ENCODE measurements around the gene RREB1.
"Not testable (repeated sequence)": the region's sequence is repeated elsewhere in the genome, so short reads cannot be mapped to it uniquely, and the experiment has no call there.

RREB1 gene

DNA sequence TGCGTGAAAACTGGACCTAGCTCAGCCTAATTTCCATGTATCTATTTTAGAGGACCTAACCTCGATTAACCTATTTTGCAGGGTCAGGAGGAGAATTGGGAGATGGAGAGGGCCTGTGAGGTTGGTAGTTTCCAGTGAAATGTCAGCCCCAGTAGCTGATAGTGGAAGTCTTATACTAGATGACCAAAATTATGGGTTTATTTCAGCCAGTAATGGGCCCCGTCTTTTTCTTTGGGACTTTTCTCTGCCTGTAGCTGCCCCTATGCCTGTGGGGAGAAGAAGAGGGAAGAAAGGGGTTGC lies 37.8 kb downstream of the RREB1 start:
- DNase-seq = no peak

DNA sequence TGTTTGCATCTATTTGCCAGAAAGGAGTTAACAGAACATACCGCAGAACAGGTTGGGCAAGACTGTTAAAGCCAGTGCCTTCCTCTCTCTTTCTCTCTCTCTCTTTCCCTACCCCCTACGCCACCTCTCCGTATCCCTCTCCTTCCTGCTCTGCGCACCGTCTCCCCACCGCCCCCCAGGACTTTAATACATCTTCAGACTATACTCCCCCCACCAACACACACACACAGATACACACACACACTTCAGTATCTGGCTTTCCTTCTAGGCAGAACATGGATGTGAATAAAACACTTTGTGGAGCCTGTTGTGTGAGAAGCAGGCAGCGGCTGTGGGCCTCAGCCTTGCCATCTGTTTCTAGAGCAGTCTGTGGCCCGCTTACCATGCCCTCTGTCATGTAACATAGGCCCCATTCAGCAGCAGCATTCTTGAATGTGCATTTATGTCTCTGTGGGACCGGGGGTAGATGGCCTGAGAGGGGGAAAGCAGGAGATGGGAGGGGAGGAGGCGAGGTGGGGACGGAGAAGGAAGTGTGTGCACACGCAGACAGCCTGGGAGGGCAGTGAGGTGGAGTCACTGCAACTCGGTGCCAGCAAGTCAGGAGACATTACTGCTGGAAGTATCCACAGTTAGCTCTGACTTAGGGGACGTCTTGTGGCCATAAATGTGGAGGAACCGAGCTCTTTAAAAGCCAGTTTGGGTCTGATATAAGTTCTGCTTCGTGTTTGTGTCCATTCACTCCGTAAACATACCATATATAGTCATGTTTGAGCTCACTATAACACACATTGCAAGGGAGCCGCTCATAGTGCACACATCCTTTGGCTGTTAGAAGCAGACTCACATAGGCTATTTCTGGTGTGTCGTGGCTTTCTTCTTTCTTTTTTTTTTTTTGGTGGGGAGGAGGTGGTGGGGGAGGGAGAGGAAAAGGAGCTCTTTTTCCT lies 38.4 kb downstream of the RREB1 start:
- no peak for DNase-seq

DNA sequence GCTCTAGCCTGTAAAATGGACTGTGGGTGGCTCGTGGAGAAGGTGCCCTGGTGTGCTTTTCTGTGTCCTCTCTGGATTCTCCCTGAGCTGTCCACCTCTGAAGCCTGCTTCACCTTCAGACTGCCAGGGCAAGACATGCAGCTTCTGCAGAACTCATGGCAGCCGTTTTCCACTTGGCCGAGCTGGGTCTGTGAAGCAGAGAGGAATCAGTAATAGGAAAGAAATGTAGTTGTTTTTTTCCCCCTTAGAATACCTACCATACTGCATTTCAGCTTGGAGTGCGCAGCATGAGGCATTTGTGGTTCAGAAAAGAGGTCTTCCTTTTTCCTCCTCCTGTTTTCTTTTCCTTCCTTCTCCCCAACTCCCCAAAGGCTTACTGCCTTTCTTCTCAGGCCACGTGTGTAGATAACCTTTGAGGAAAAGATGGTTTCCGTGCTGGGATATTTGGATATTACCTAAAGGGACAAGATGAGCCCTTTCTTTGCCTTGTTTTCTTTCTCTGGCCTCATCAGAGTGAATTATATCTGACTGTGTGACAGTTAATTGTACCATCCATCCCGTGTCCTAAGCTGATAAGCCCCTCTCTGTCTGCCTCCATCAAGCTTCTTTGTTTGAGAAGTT lies 39.4 kb downstream of the RREB1 start:
- no peak for DNase-seq

DNA sequence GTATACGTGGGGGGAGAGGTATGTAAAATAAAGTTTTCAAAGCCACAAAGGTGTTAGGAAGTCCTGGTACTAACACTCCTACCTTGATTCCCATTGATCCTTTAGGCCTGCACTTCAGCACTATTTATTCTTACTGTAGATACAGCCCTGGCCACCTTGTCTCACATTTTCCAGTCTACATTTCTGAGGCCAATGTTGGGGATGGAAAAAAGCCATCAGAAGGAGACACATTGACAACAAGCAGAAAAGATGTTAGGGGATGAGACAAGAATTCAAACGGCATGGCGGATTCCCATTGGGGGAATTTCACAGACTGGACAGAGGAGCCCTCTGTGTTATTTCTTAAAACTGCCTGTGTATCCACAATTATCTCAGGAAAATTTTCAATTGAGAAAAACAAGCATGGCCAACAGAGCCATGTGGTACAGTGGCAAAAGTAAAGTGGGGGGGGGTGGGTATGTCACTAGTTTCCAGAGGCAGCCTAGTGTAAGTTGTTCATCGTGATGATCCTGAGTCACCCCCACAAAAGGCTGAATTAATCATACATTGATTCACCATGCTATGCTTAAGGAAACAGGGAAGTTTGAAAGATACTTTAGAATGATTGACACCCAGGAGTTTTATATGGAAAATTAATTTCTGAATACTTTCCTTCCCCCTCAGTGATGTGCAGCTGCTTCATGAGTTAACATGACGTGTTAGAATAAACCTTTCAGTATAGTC lies 40.5 kb downstream of the RREB1 start:
- DNase-seq = no peak

DNA sequence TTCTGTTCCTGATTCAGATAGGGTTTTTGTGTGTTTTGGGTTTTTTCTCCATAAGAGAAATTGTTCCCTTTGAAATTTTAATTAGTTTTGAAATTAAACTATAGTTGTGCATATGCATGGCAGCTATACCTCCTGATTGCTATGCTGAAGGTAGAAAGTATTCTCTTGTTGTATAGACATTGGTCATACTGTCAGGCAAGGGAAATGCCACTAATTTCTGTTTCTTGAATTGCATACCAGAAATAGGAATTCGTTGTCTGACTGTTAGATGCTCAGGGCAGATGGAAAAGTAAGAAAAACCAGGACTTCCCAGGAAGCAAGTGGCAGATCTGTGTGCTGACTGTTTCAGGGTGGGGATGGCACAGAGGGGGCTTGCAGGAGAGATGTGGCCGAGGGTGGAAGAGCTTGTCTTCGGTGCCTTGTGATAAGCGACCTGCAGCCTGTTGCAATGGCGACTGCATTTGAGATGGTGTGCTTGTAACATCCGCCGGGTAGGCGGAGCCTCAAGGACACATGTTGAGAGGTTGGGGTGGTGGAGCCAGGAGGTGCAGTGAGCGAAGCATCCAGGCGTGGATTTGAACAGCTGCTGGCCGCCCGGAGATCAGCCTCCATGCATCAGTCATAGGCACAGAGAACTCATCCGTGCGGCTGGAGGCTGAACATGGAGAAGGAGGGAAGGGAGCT lies 42.8 kb downstream of the RREB1 start:
- DNase-seq = no peak

DNA sequence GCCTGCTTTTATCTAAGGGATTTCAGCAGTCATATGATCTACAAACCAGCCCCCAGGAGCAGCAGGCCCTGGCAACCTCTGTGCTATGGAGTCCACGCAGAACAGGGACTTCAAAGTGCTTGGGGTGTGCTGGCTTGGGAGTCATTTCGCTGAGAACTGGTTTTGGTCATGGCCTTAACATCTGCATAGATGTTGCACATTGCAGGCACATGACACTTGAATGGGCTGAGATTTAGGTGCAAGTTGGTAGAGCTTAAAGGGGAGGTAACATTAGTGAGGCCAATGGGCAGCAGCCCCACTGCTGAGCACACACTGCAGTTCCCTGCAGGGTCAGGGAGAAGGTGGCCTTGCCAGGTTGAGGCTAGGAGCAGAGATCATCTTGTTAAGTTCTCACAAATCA lies 43.6 kb downstream of the RREB1 start:
- DNase-seq = no peak

DNA sequence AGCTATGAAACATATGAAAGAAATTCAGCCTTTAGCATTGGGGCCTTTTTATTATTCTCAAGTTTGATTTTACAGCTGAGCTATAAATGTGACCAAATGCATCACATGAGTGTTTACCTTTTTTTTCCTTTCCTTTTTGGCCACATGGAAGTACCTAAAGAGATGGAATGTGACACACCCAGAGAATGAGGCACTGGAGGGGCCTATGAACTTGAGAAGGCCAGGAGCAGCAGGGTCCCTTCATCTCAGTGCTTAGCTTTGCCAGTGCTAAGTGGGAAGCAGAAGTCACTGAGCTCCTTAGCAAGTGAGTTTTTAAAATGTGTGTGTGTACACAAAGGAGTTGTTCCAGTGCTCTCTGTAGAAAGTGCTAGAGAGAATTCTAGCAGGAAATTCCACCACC lies 44.7 kb downstream of the RREB1 start:
- DNase-seq = no peak

DNA sequence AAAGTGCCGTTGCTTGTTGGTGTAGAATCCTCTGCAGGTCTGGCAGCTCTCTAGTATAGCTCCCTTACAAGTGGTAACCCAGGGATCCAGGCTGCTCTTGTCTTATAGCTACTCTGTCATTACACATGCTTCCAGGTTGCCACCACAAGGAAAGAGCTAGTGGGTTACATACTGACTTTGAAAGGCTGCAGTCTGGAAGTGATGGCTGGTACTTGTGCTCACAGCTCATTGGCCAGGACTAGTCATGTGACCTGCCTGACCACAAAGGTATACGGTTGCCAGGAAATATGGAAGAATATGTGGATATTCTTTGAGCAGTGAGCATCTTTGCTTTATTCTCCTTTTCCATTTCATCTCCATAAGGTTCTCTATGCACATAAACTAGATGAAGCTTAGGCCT lies 46.0 kb downstream of the RREB1 start:
- DNase-seq = no peak

DNA sequence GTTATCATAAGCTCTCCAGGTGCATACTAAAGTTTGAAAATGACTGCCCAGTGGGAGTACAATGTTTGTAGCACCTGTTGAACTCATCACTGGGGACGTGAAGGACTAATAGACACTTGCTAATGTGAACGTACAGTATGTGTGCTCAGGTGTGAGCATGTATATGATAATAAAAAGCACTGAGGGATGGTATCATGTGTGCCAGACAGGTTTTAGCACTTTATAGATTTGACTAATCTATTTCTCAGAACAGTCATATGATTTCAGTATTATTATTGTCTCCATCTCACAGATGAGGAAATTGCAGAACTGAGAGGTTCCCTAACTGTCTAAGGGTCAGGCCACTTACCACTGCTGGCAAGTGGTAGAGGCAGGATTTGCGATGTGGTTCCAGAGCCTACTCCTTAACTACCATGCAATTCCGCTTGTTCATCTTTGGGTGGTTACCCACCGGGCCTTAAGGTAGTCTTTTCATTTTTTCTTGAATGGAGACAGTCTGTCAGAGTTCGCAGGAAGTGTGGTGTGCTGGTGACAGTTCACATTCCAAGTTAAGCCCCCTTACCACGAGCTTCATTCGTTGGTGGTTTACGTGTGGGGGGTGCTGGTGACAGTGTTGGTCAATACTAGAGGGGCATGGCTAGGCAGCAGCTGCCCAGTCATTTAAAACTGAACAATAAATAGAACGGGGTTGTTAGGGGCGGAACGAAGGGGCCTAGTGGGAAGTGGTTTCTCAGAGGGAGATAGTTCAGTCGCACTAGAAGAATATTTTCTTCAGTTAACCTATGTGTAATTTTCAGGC lies 46.8 kb downstream of the RREB1 start:
- no peak for DNase-seq

DNA sequence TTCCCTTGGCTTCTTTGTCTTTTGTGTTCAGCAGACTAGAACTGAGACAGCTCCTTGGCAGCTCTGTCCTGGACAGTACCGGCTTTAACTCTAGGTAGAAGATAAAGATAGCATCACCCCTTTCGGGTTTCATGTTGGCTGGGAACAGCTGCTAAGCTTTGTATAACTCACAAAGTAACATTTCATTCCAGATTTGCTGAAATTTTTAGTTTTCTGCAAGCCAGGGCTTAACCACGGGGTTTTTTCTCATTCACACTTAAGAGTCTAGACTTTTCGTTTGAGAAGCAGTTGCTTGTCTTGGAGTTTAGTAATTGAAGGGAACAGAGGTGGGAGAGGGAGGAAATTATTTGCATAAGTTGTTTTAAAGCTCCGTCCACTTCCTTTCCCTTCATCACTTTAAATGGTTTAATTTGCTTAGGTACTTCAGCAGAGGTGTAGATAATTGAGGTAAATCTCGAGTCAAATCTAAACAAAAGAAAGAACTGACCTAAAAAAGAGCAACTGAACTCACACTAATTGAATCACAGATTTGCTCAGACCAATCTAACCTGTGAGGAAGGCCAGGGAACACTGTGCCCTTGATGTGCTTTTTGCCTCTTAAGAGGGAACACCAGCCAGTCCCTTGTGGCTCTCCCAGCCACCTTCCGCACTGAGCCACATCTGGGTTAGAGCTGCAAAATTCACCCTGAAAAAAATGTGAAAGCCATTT lies 48.3 kb downstream of the RREB1 start:
- no peak for DNase-seq

DNA sequence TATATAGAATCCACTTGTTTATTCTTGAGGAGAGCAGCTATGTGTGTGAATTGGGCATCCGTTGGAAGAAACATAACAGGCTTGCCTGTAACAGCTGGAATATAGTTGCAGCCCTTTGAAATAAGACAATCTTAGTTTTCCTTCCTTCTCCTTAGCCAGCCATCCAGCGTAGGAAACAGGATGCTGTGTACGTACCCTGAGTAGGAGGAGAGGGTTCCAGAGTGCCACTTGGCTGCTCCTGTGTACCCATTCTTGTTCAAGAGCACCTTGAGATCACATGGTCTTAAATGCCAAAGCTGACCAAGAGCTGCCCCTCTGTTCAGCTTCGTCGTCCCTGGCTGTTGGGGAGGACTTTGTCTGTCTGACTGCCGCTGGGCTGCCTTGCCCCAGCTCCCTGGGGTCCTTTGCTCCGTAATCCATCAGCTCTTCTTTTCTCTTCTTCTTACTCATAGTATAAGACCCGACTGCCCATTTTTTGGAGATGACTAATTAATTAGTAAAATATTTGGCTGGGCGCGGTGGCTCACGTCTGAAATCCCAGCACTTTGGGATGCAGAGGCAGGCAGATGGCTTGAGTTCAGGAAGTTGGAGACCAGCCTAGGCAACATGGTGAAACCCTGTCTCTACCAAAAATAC lies 49.0 kb downstream of the RREB1 start:
- DNase-seq = no peak

DNA sequence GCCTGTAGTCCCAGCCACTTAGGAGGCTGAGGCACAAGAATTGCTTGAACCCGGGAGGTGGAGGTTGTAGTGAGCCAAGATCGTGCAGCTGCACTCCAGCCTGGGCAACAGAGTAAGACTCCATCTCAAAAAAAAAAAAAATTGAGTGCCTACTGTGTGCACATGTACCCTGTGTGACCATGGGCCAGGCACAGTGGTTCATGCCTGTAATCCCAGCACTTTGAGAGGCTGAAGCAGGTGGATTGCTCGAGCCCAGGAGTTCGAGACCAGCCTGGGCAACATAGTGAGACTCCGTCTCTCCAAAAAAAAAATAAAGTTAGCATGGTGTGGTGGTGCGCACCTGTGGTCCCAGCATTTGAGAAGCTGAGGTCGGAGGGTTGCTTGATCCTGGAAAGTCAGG lies 49.5 kb downstream of the RREB1 start:
- DNase-seq = not testable (repeated sequence)

DNA sequence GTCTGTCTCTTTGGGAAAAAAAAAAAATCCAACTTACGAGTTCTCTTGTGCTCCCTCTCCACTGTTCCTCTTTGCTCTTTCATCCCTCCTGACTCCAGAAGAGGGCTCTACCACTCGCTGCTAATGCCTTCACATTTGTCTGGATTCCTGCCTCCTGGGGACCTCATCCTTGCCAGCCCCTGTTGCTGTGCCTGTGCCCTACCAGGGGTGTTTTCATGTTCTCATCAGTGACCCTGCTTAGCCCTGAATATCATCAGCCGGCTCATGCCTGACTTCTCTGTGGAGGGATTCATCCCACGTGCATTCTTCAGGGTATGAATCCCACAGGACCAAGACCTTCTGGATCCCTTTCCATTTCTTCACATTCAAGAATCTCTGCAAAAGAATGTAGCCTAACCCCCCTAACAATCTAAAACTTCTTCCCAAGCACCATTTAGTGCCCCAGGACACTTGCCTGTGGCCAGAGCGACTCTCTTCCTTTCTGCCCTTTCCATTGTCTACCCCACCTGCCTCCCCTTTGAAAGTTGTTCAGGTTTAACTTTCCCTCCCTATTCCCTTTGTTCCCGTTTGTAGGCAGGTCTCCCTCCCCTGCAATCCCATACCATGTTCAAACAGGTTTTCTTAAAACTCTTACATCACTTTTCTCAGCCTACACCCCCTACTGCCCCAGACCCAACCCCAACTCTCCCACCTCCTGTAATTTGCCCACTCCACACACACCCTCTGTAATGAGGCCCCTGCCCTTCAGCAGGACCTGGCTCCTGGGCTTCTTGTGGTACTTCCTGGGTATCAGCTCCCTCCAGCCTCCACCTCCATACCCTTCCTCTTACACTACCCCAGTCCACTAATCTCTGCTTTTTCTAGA lies 50.2 kb downstream of the RREB1 start:
- no peak for DNase-seq

DNA sequence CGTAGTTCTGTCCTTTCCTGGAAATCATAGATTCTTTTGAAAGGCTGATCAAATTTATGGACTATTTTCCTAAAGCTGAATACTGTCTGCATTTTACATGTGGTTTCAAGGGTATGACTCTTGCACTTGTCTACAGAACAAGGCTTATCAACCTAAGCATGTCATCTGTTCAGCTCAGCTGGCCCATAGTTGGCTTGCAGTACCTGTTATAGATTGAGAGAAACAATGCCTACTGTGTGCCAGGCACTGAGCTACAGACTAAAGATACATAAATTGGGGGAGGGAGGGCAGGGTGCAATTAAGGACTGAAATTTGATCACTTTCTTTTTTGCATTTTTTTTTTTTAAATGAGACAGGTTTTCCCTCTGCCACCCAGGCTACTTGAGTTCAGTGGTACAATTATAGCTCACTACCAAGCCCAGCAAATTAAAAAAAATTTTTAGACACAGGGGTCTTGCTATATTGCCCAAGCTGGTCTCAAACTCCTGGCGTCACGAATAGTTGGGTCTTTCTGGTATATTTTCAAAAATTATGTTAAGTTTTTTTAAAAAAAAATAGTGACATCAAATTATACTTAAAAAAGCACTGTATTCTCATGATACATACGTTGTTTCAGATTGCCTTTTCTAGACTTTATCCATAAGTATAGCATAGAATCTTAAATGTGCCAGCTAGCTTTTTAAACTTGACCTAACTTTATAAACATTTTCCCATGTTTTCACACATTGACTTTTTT lies 52.2 kb downstream of the RREB1 start:
- DNase-seq = no peak

DNA sequence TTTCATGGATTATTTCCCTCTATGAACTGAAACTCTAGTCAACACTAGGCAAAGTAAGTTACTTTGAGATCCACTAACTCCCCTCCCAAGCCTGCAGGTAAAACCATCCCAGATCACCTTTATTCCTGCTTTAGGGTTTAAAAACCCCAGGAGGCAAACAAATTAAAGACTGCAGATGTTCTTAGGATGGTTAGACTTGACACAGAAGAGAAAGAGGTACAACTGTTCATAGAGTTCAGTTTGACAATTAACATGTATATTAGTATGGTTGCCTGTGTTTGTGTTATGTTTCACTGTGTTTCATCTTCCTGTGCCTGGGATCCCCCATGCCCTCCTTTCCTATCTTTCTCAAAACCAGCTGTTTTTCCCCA lies 53.5 kb downstream of the RREB1 start:
- no peak for DNase-seq

DNA sequence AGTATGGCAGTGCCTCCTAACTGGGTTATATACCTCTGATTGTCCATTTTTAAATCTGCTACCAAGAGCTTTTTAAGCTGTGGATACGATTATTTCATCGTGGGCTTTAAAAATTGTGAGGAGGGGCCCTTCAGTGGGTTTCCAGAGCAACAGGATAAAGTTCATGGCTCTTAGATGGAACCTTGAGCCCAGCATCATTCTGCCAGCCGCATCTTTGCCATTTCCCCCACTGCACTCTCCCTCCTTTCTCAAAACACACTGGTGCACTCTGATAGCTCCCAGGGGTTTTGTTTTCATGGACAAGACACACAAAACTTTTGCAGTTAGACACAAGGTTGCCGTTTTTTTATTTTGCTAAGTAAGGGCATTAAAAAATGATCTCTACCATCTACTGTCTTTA lies 54.1 kb downstream of the RREB1 start:
- DNase-seq = no peak

DNA sequence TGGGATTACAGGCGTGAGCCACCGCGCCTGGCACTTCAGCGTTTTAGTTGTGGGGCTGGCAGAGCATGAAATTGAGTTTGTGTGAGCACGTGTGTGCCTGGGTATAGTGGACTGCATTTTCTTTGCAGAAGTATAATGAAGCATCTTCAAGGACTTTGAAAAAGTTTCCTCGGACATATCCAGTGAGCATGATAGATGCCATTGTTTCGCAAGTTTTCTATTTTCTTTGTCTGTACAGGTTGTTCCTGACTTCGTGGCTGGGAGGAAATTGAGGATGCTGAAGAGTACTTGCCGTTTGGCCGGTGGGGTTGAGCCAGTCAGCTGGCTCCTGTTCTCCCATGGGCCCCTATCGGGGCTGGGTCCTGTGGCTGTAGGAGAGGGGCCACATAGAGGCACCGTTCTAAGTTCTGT lies 55.9 kb downstream of the RREB1 start:
- DNase-seq = no peak

DNA sequence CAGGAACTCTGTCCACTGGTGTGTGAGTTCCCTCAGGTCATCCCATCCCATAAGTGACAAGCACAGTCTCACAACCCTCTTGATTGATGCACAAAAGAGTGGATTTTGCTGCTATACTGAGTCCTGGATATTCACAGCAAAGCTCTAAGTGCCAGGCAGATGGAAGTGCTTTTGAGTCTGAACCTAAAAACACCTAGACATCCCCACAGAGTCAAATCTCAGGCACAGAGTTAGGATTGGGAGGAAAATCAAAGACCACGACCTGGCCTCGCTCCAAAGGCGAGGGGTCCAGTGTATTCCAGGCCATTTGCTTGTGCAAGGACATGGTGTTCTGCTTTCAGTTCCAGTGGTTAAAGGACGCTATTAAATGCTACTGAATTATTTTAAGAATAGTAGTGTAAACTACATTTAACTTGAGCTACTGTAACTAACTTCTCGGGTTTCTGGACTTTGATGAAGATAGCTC lies 56.8 kb downstream of the RREB1 start:
- no peak for DNase-seq
